Right lobe of liver (tissue), 4 donors: Measurements from ENCODE around the gene FTL.
"Not testable (repeated sequence)": the region's sequence is repeated elsewhere in the genome, so short reads cannot be mapped to it uniquely, and the experiment has no call there.

Experiments used
- POLR2A ChIP-seq: fragments of 450-650 bp; IDR thresholded peaks from one replicate; pipeline ENCODE4 v1.6.1; 2017; ENCODE audit warnings: antibody characterized with exemption, mild to moderate bottlenecking
- TF ChIP-seq, protein P1 (sequence below), 4 donors: fragments of 200-600 bp in 3 of 4; fragments of 450-650 bp in 1 of 4; IDR thresholded peaks; one replicate each; pipeline versions ENCODE4 v1.5.1 to v1.8.0; 2016 to 2022; ENCODE audit warnings: antibody characterized with exemption in 4 of 4, mild to moderate bottlenecking in 2 of 4
- donor health status: DM: no; HTN: no; CAD: no.
- donor health status: DM: no; HTN: no; CAD: no.
- donor health status: DM: no; HTN: yes; CAD: no.

DNA sequence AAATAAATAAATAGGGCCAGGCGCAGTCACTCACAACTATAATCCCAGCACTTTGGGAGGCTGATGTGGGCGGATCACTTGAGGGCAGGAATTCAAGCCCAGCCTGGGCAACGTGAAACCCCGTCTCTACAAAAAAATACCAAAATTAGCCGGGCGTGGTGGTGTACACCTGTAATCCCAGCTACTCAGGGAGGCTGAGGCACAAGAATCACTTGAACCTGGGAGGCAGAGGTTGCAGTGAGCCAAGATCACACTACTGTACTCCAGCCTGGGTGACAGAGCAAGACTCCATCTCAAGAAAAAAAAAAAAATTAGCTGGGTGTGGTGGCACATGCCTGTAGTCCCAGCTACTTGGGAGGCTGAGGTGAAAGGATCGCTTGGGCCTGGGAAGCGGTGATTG, 39.2 kb upstream of the FTL start:
- TF ChIP-seq, protein P1, sequence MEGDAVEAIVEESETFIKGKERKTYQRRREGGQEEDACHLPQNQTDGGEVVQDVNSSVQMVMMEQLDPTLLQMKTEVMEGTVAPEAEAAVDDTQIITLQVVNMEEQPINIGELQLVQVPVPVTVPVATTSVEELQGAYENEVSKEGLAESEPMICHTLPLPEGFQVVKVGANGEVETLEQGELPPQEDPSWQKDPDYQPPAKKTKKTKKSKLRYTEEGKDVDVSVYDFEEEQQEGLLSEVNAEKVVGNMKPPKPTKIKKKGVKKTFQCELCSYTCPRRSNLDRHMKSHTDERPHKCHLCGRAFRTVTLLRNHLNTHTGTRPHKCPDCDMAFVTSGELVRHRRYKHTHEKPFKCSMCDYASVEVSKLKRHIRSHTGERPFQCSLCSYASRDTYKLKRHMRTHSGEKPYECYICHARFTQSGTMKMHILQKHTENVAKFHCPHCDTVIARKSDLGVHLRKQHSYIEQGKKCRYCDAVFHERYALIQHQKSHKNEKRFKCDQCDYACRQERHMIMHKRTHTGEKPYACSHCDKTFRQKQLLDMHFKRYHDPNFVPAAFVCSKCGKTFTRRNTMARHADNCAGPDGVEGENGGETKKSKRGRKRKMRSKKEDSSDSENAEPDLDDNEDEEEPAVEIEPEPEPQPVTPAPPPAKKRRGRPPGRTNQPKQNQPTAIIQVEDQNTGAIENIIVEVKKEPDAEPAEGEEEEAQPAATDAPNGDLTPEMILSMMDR (IDR thresholded peaks at IDR 0.05) = not testable (repeated sequence)
- not testable (repeated sequence) for TF ChIP-seq POLR2A
